H1 (cell line): ENCODE results near the gene ABCF3. TPM values are rescaled to one million over a fixed set of nuclear protein-coding genes. Genes with fewer than 3 reads are reported as not detected.

Source experiments
- CTCF ChIA-PET: fragments of 300-600 bp; sonication (Branson Sonifier 250); formaldehyde crosslinking; loops from one replicate; lab custom pipeline; 2021; ENCODE audit not compliant: partially characterized antibody; lab: Charles Lee
- POLR2A ChIA-PET: fragments of 300-600 bp; sonication (Branson Sonifier 250); formaldehyde crosslinking; loops from one replicate; lab custom pipeline; 2021; ENCODE audit warnings: inconsistent platforms; ENCODE audit not compliant: partially characterized antibody; lab: Charles Lee
- DNase-seq, 2 experiments: peaks; one replicate each; pipeline versions ENCODE4 v3.0.0 to v3.0.0-alpha.2; 2010 to 2022; ENCODE audit warnings: low spot score in 2 of 2, low read depth in 1 of 2, mixed read lengths in 1 of 2
- FAIRE-seq: peaks from 2 replicates; lab custom pipeline; 2011; peaks lifted over from hg19 to GRCh38; lab: Jason Lieb, UNC
- H2AFZ ChIP-seq: 2 replicates; pipeline ENCODE4 v1.8.1; 2012; ENCODE audit warnings: low read length, inconsistent platforms
- H2AK5ac ChIP-seq: 2 replicates; pipeline ENCODE4 v1.6.1; 2013; ENCODE audit warnings: low read depth, low read length
- H2BK120ac ChIP-seq: replicated peaks from 2 replicates; pipeline ENCODE3; 2013; ENCODE audit warnings: low read depth, low read length, inconsistent platforms
- H2BK12ac ChIP-seq: 2 replicates; pipeline ENCODE4 v1.6.1; 2013; ENCODE audit warnings: low read depth, low read length
- H2BK15ac ChIP-seq: 2 replicates; pipeline ENCODE4 v1.6.1; 2013; ENCODE audit warnings: low read length
- H2BK20ac ChIP-seq: 2 replicates; pipeline ENCODE4 v1.6.1; 2013; ENCODE audit warnings: low read length
- H2BK5ac ChIP-seq: 2 replicates; pipeline ENCODE4 v1.6.1; 2013; ENCODE audit warnings: low read depth, low read length
- H3K14ac ChIP-seq: 2 replicates; pipeline ENCODE4 v1.6.1; 2013; ENCODE audit warnings: inconsistent platforms; ENCODE audit not compliant: insufficient read length
- H3K18ac ChIP-seq: 2 replicates; pipeline ENCODE4 v1.6.1; 2013; ENCODE audit warnings: low read length; ENCODE audit errors: extremely low read depth
- H3K23ac ChIP-seq: 2 replicates; pipeline ENCODE4 v1.6.1; 2013; ENCODE audit warnings: inconsistent platforms; ENCODE audit not compliant: insufficient read length
- H3K23me2 ChIP-seq: 2 replicates; pipeline ENCODE4 v1.6.1; 2013; ENCODE audit warnings: low read depth, low read length
- H3K27ac ChIP-seq: 2 replicates; pipeline ENCODE4 v1.6.1; 2011; ENCODE audit warnings: low read depth, low read length, inconsistent platforms
- H3K27me3 ChIP-seq, 4 experiments: replicated peaks in 1 of 4; 1 replicate in 1 of 4; 2 replicates in 3 of 4; pipeline versions ENCODE4 v1.6.1 to v1.8.1; 2011 to 2013; ENCODE audit warnings: low read length in 3 of 4, mild to moderate bottlenecking in 3 of 4, inconsistent platforms in 2 of 4, mixed read lengths in 2 of 4, moderate library complexity in 1 of 4; ENCODE audit not compliant: control insufficient read depth in 3 of 4, insufficient read depth in 3 of 4; ENCODE audit errors: extremely low read depth in 1 of 4
- H3K36me3 ChIP-seq, 4 experiments: 2 replicates each; pipeline versions ENCODE4 v1.6.1 to v1.8.1; 2011 to 2013; ENCODE audit warnings: mild to moderate bottlenecking in 4 of 4, low read length in 3 of 4, moderate library complexity in 2 of 4, control low read depth in 1 of 4, inconsistent platforms in 1 of 4; ENCODE audit not compliant: insufficient read depth in 4 of 4, control insufficient read depth in 2 of 4
- H3K4ac ChIP-seq: replicated peaks from 2 replicates; pipeline ENCODE3; 2013; ENCODE audit warnings: low read length, low read depth, mixed read lengths, inconsistent platforms; ENCODE audit not compliant: insufficient read length
- H3K4me1 ChIP-seq, 4 experiments: replicated peaks in 1 of 4; 1 replicate in 1 of 4; 2 replicates in 3 of 4; pipeline versions ENCODE4 v1.6.1 to v1.8.1; 2011 to 2013; ENCODE audit warnings: low read length in 3 of 4, inconsistent platforms in 2 of 4, mixed read lengths in 1 of 4; ENCODE audit not compliant: insufficient read depth in 4 of 4, control insufficient read depth in 3 of 4
- H3K4me2 ChIP-seq, 2 experiments: 2 replicates each; pipeline versions ENCODE4 v1.6.1 to v1.8.1; 2011 to 2013; ENCODE audit warnings: low read depth in 2 of 2, low read length in 2 of 2, control low read depth in 1 of 2, inconsistent platforms in 1 of 2, mild to moderate bottlenecking in 1 of 2; ENCODE audit not compliant: insufficient read depth in 1 of 2
- H3K4me3 ChIP-seq, 4 experiments: fragments of 200-600, 300-600 bp in 1 of 4; sonication (generic), shearing (Covaris generic), sonication (Bioruptor Twin) in 1 of 4; 2 replicates each; pipeline versions ENCODE4 v1.5.1 to v1.8.1; 2011 to 2016; ENCODE audit warnings: low read length in 4 of 4, low read depth in 3 of 4, control low read depth in 2 of 4, inconsistent platforms in 2 of 4, mild to moderate bottlenecking in 2 of 4, mixed read lengths in 1 of 4, moderate library complexity in 1 of 4; ENCODE audit not compliant: insufficient read depth in 2 of 4; ENCODE audit errors: extremely low read depth in 1 of 4
- H3K56ac ChIP-seq: replicated peaks from 2 replicates; pipeline ENCODE3; 2013; ENCODE audit warnings: low read depth, mild to moderate bottlenecking, mixed read lengths, low read length, inconsistent platforms; ENCODE audit not compliant: insufficient read length
- H3K79me1 ChIP-seq: 2 replicates; pipeline ENCODE4 v1.6.1; 2013; ENCODE audit warnings: low read depth, low read length, control low read depth
- H3K79me2 ChIP-seq, 2 experiments: 2 replicates each; pipeline versions ENCODE4 v1.6.1 to v1.8.1; 2012 to 2013; ENCODE audit warnings: low read length in 2 of 2, mild to moderate bottlenecking in 2 of 2, inconsistent platforms in 1 of 2; ENCODE audit not compliant: insufficient read depth in 2 of 2, control insufficient read depth in 1 of 2
- H3K9ac ChIP-seq, 4 experiments: replicated peaks in 1 of 4; 1 replicate in 1 of 4; 2 replicates in 3 of 4; pipeline versions ENCODE4 v1.6.1 to v1.8.1; 2011 to 2013; ENCODE audit warnings: low read depth in 3 of 4, low read length in 3 of 4, control low read depth in 2 of 4, mild to moderate bottlenecking in 2 of 4, moderate library complexity in 2 of 4, inconsistent platforms in 1 of 4; ENCODE audit errors: extremely low read depth in 1 of 4
- H3K9me3 ChIP-seq, 2 experiments: 2 replicates each; pipeline versions ENCODE4 v1.6.1 to v1.8.1; 2012 to 2013; ENCODE audit warnings: mild to moderate bottlenecking in 2 of 2, moderate library complexity in 2 of 2, control low read depth in 1 of 2, inconsistent platforms in 1 of 2, low read depth in 1 of 2, low read length in 1 of 2, mixed read lengths in 1 of 2; ENCODE audit not compliant: insufficient read depth in 2 of 2
- H4K20me1 ChIP-seq, 2 experiments: replicated peaks in 1 of 2; 2 replicates each; pipeline versions ENCODE3 to v1.8.1; 2011 to 2013; ENCODE audit warnings: inconsistent platforms in 2 of 2, low read length in 2 of 2, mild to moderate bottlenecking in 1 of 2; ENCODE audit not compliant: insufficient read depth in 2 of 2, control insufficient read depth in 1 of 2
- H4K5ac ChIP-seq: 2 replicates; pipeline ENCODE4 v1.6.1; 2013; ENCODE audit warnings: low read length, low read depth, mixed read lengths, inconsistent platforms; ENCODE audit not compliant: insufficient read length
- H4K8ac ChIP-seq: 2 replicates; pipeline ENCODE4 v1.8.0; 2013; ENCODE audit warnings: mild to moderate bottlenecking, moderate library complexity, low read length, inconsistent platforms; ENCODE audit not compliant: insufficient read depth; ENCODE audit errors: extremely low read depth
- H4K91ac ChIP-seq: replicated peaks from 2 replicates; pipeline ENCODE3; 2013; ENCODE audit warnings: low read length, mixed read lengths, inconsistent platforms; ENCODE audit not compliant: insufficient read length
- CTBP2 ChIP-seq: IDR thresholded peaks from 2 replicates; pipeline ENCODE4 v1.7.0; 2011; ENCODE audit warnings: borderline replicate concordance, mild to moderate bottlenecking, moderate library complexity, mixed read lengths, low read length; ENCODE audit not compliant: insufficient read depth, insufficient read length
- KDM4A ChIP-seq: IDR thresholded peaks from one replicate; pipeline ENCODE4 v1.7.1; 2012; ENCODE audit warnings: low read depth, mild to moderate bottlenecking, moderate library complexity, low read length, inconsistent platforms; ENCODE audit not compliant: severe bottlenecking
- WGBS, 2 experiments: shearing (Covaris generic) in 1 of 2; methylation state at CpG; one replicate each; pipeline versions ENCODE4 v1.1.6 to v1.1.7; 2013 to 2015; ENCODE audit warnings: low lambda C conversion rate in 2 of 2, mixed read lengths in 2 of 2, inconsistent platforms in 1 of 2, low coverage in 1 of 2, missing lambda C conversion rate in 1 of 2; ENCODE audit not compliant: insufficient replicate concordance in 2 of 2, insufficient coverage in 1 of 2, insufficient read length in 1 of 2; ENCODE audit errors: extremely low coverage in 1 of 2, missing lambda C conversion rate in 1 of 2; 5-methylcytosine and 5-hydroxymethylcytosine counted together
- polyA plus RNA-seq, 7 experiments: library from polyadenylated mRNA; depleted of rRNA in 3 of 7; stranded (reverse) in 5 of 7; unstranded in 2 of 7; fragments of >200 nt in 5 of 7; fragments of 200-250 nt in 2 of 7; gene quantifications; 1 replicate in 5 of 7; 2 replicates in 1 of 7; 4 replicates in 1 of 7; pipeline versions ENCODE4 v1.2.1 to v1.2.3, GENCODE V29; 2011 to 2013; ENCODE audit warnings: missing spikeins in 2 of 7, mixed read lengths in 2 of 7
- total RNA-seq: library from RNA; stranded (reverse); fragmentation: NEBNext Ultra II Directional; extraction: Animal tissue kit (Norgen Biotek cat#: 25700); gene quantifications from 2 replicates; pipeline ENCODE4 v1.2.1, GENCODE V29; 2021

Gene ABCF3
- total and polyA plus RNA-seq, 2 of the 8 experiments (the other 6 are each of a cell fraction or from before 2014, with no cell fraction given), result 51.6 to 57.8 TPM

DNA sequence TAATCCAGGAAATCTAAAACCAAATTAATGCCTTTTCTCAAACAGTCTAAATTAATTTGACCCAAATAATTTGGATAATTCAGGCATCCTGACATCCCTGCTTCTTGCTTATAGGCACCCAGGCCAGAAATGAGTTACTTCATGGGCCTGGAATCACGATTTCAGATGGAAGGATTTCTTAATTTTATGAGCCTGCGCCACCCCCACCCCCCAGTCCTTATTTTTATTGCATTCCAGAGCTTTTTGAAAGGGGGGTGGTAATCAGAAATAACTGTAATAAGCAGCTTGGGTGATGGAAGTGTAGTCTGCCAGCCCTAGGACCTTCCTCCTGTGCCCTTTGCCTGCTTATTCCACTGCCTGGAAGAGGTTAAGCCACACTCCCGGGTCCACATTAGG, 10.0 kb upstream of the ABCF3 start:
- Histone ChIP-seq H3K23ac (no peak overlapping the region), H3K36me3 (peaks cover 32 to 42% (median 36%) of the 10 kb centered on the region in 4 experiments), H3K27ac (peak overlapping the region; percentile 87), H4K91ac (no peak overlapping the region), H3K27me3 (no peaks in the 10 kb centered on the region), H3K18ac (no peak overlapping the region), H2BK20ac (no peak overlapping the region), H2BK120ac (no peak overlapping the region), H4K5ac (peak overlapping the region; percentile 20), H3K4ac (no peak overlapping the region), H3K79me1 (peaks cover 13% of the 10 kb centered on the region), H4K8ac (no peak overlapping the region), H2BK5ac (peak overlapping the region; percentile 45; the same call in 1 of the 2 replicates), H2AK5ac (no peak overlapping the region), H2BK12ac (no peak overlapping the region; the same call in 1 of the 2 replicates), H3K56ac (peak overlapping the region; percentile 3), H2BK15ac (no peak overlapping the region), H3K14ac (no peak overlapping the region), H3K4me3 (peak overlapping the region; percentile 68 to 92 (median 86)), H4K20me1 (peaks cover 0 to 17% of the 10 kb centered on the region in 2 experiments), H3K79me2 (peaks cover 0 to 37% of the 10 kb centered on the region in 2 experiments; a peak in 2 of 4 replicates), H3K9ac (peak overlapping the region in 2 of 4 experiments; percentile 66 to 71; a peak in 5 of 7 replicates), H3K9me3 (no peaks in the 10 kb centered on the region), H2AFZ (no peak overlapping the region), H3K23me2 (peaks cover 8% of the 10 kb centered on the region), H3K4me2 (peak overlapping the region; percentile 91 to 96), H3K4me1 (peaks cover 0 to 23% (median 15%) of the 10 kb centered on the region in 4 experiments; a peak in 6 of 7 replicates)
- FAIRE-seq, result no peak
- 18% methylated on average over 3 of the region's 3 CpGs; no CpG with 5 or more reads in 1 of the 2 experiments for WGBS, 2 experiments
- DNase-seq, result no peak
- ChIA-PET POLR2A (interaction anchor here (0.6 to 2.1 kb wide), 8 partner anchors 9 to 623 kb away, joined by 4 to 17 read pairs (median 6); partner anchors contain the start of genes ABCF3 and DVL3), CTCF (interaction anchor here (0.7 to 2.8 kb wide), 6 partner anchors 11 to 51 kb away, joined by 3 to 16 read pairs (median 4); partner anchors contain the start of gene ABCF3)
- peak; percentile 2 for TF ChIP-seq KDM4A
- TF ChIP-seq CTBP2, result no peak
